Calu3 (cell line): Measurements from ENCODE around the gene RPTOR. TPM values are rescaled to one million over a fixed set of nuclear protein-coding genes. Genes with fewer than 3 reads are reported as not detected.

Experiments
- BruUV-seq: library from RNA; stranded (reverse); fragments of 400-500 nt; replicated peaks from 2 replicates; lab custom pipeline; 2021; lab: Mats Ljungman, UMichigan
- CTCF ChIA-PET: fragments of 300-600 bp; sonication (Branson Sonifier 250); formaldehyde crosslinking; loops from one replicate; lab custom pipeline; 2022; ENCODE audit warnings: antibody characterized with exemption; lab: Charles Lee
- DNase-seq: peaks from one replicate; pipeline ENCODE4 v3.0.0; 2022
- H3K27ac Mint-ChIP-seq: one replicate; pipeline ENCODE4 v1.8.0; 2022; ENCODE audit warnings: mixed read lengths; ENCODE audit not compliant: unreplicated experiment
- H3K27me3 Mint-ChIP-seq: one replicate; pipeline ENCODE4 v1.8.0; 2022; ENCODE audit warnings: mixed read lengths; ENCODE audit not compliant: unreplicated experiment
- H3K36me3 Mint-ChIP-seq: one replicate; pipeline ENCODE4 v1.8.0; 2022; ENCODE audit warnings: mild to moderate bottlenecking, moderate library complexity, mixed read lengths; ENCODE audit not compliant: insufficient read depth, unreplicated experiment
- H3K4me1 Mint-ChIP-seq: one replicate; pipeline ENCODE4 v1.8.0; 2022; ENCODE audit warnings: mild to moderate bottlenecking, low read depth, mixed read lengths; ENCODE audit not compliant: unreplicated experiment
- H3K4me3 Mint-ChIP-seq: one replicate; pipeline ENCODE4 v1.8.0; 2022; ENCODE audit warnings: mild to moderate bottlenecking, low read depth, moderate library complexity, mixed read lengths; ENCODE audit not compliant: unreplicated experiment
- H3K9me3 Mint-ChIP-seq: one replicate; pipeline ENCODE4 v1.8.0; 2022; ENCODE audit warnings: low read depth, mixed read lengths; ENCODE audit not compliant: unreplicated experiment
- intact Hi-C: fragments of 100-400 bp; cut with micrococcal nuclease; formaldehyde crosslinking; loops from one replicate; pipeline ENCODE4 v1.10.0; 2022; ENCODE audit not compliant: unreplicated experiment
- total RNA-seq: library from RNA; stranded (reverse); gene quantifications from 2 replicates; pipeline ENCODE4 v1.2.3, GENCODE V29; 2022
- TF ChIP-seq, protein P1 (sequence below): fragments of 200-600 bp; IDR thresholded peaks from one replicate; pipeline ENCODE4 v1.8.0; 2022; ENCODE audit warnings: antibody characterized with exemption; ENCODE audit not compliant: unreplicated experiment

Gene RPTOR
- total RNA-seq, 1 experiment from 2014 or later = 41.8 TPM

DNA sequence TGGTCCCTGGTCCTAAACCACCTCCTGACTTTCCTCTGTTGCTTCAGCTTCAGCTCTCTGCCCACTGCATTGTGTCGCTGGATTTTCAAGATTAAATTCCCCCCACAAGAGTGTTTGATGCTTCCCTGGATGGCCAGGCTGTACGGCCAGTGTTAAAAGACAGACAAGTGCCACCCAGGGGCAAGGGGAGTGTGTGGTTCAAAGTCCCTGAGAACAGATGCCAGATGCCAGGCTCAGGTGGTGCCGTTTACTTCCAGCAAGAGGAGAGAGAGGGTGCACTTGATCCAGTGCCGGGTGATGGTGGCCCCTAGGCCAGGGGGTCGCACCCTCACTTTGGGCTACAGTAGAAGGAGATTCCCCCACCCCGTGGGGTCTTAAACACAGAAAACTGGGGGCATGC lies 109.2 kb downstream of the RPTOR start:
- H3K4me3 Mint-ChIP-seq = no peak overlapping the region
- intact Hi-C loops = no loop called here
- CTCF ChIA-PET = no interaction called here
- H3K36me3 Mint-ChIP-seq = peaks cover 10% of the 10 kb centered on the region
- no TSS peak for BruUV-seq
- H3K9me3 Mint-ChIP-seq = peaks cover 3% of the 10 kb centered on the region
- TF ChIP-seq, protein P1, sequence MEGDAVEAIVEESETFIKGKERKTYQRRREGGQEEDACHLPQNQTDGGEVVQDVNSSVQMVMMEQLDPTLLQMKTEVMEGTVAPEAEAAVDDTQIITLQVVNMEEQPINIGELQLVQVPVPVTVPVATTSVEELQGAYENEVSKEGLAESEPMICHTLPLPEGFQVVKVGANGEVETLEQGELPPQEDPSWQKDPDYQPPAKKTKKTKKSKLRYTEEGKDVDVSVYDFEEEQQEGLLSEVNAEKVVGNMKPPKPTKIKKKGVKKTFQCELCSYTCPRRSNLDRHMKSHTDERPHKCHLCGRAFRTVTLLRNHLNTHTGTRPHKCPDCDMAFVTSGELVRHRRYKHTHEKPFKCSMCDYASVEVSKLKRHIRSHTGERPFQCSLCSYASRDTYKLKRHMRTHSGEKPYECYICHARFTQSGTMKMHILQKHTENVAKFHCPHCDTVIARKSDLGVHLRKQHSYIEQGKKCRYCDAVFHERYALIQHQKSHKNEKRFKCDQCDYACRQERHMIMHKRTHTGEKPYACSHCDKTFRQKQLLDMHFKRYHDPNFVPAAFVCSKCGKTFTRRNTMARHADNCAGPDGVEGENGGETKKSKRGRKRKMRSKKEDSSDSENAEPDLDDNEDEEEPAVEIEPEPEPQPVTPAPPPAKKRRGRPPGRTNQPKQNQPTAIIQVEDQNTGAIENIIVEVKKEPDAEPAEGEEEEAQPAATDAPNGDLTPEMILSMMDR = no peak
- no peak overlapping the region for H3K27ac Mint-ChIP-seq
- H3K27me3 Mint-ChIP-seq = no peaks in the 10 kb centered on the region
- peaks cover 9% of the 10 kb centered on the region for H3K4me1 Mint-ChIP-seq
- no peak for DNase-seq

DNA sequence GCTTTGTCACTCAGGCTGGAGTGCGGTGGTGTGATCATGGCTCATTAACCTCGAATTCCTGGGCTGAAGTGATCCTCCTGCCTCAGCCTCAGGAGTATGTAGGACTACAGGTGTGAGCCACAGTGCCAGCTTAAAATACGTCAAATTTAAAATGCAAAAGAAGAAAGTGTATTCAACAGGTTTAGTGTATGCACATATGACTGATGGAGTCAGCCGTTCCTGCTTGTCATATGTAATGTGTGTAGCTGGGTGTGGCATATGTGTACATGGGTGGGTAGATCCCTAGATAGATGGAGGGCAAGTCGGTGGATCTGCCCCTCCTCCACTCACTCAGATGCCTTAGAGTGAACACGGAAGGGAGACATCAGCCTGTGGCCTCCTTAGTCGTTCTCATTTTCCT lies 111.0 kb downstream of the RPTOR start:
- BruUV-seq = no TSS peak
- no peak for DNase-seq
- H3K9me3 Mint-ChIP-seq = peaks cover 3% of the 10 kb centered on the region
- no peak overlapping the region for H3K27ac Mint-ChIP-seq
- no peaks in the 10 kb centered on the region for H3K4me1 Mint-ChIP-seq
- peaks cover 3% of the 10 kb centered on the region for H3K36me3 Mint-ChIP-seq
- TF ChIP-seq, protein P1 = no peak
- H3K27me3 Mint-ChIP-seq = no peaks in the 10 kb centered on the region
- intact Hi-C loops = no loop called here
- CTCF ChIA-PET = no interaction called here
- no peak overlapping the region for H3K4me3 Mint-ChIP-seq

DNA sequence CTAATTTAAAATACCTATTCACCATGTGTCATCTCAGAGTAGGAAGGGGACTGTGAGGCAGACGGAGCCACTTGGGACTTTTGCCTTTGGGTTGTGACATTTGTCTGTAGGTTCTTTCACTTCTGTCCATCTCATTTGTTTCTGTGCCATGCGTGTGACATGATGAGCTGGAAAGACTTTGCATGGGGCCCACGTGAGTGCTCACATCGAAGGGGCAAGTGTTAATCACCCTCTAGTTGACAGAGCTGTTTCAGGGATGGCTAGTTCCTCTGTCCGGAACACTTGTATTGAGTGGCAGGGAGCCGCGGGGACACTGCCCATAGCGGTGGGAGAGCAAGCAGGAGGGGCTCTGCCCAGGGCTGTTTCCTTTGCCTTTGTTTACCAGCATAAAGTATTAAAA lies 112.0 kb downstream of the RPTOR start:
- no peak for DNase-seq
- intact Hi-C loops = no loop called here
- H3K27me3 Mint-ChIP-seq = no peaks in the 10 kb centered on the region
- TF ChIP-seq, protein P1 = no peak
- CTCF ChIA-PET = no interaction called here
- H3K4me3 Mint-ChIP-seq = no peak overlapping the region
- H3K9me3 Mint-ChIP-seq = peaks cover 3% of the 10 kb centered on the region
- no peaks in the 10 kb centered on the region for H3K4me1 Mint-ChIP-seq
- BruUV-seq = no TSS peak
- H3K36me3 Mint-ChIP-seq = peaks cover 3% of the 10 kb centered on the region
- H3K27ac Mint-ChIP-seq = no peak overlapping the region

DNA sequence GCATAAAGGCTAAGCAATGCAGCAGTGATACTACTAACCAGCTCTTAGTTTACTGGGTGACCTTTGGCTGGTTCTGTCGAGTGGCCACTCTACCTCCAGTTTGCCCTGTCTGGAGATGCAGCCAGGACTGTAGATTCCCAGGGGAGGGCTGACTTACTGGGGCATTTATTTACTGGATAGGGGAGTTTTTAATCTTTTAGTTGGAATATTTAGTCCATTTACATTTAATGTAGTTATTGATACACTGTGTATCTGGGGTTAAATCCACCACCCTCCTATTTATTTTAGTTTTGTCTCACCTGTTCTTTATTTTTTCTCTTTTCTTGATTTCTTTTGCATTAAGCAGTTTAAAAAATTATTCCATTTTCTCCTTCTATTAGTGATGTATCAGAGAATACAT lies 112.9 kb downstream of the RPTOR start:
- CTCF ChIA-PET = no interaction called here
- H3K36me3 Mint-ChIP-seq = peaks cover 3% of the 10 kb centered on the region
- BruUV-seq = no TSS peak
- TF ChIP-seq, protein P1 = no peak
- H3K9me3 Mint-ChIP-seq = peaks cover 3% of the 10 kb centered on the region
- no peak for DNase-seq
- H3K27me3 Mint-ChIP-seq = no peaks in the 10 kb centered on the region
- no peaks in the 10 kb centered on the region for H3K4me1 Mint-ChIP-seq
- H3K27ac Mint-ChIP-seq = no peak overlapping the region
- H3K4me3 Mint-ChIP-seq = no peak overlapping the region
- intact Hi-C loops = no loop called here
